ENCODE results near the gene APOD. TPM values are rescaled to one million over a fixed set of nuclear protein-coding genes. Genes with fewer than 3 reads are reported as not detected.
"Not testable (repeated sequence)": the region's sequence is repeated elsewhere in the genome, so short reads cannot be mapped to it uniquely, and the experiment has no call there.

APOD gene
- total RNA-seq, 2 experiments from 2014 or later, result 9.3 TPM; not detected in 1

- H3K36me3 Mint-ChIP-seq; DNase-seq; H3K4me1 Mint-ChIP-seq; H3K4me3 Mint-ChIP-seq; ATAC-seq; CTCF ChIA-PET; H3K9me3 Mint-ChIP-seq (ENCODE audit: low read depth); H3K27me3 Mint-ChIP-seq; H3K27ac Mint-ChIP-seq: not testable (repeated sequence)
Observed at GRCh38 chr3:195589796-195590195, 6.1 kb upstream of the APOD start.

GRCh38 chr3:195587824-195588223, 4.1 kb upstream of the APOD start:
- Mint-ChIP-seq H3K4me3 (no peak overlapping the region), H3K4me1 (peaks cover 11% of the 10 kb centered on the region), H3K9me3 (ENCODE audit: low read depth) (no peaks in the 10 kb centered on the region), H3K36me3 (no peaks in the 10 kb centered on the region), H3K27me3 (peaks cover 5% of the 10 kb centered on the region), H3K27ac (no peak overlapping the region)
- CTCF ChIA-PET, result interaction anchor here (0.7 kb wide), 1 partner anchor 916 kb away, joined by 3 read pairs; the partner anchor contains the start of gene LSG1
- no peak for DNase-seq
- ATAC-seq, result peak; percentile 52

GRCh38 chr3:195587406-195587805, 3.7 kb upstream of the APOD start:
- H3K36me3 Mint-ChIP-seq, result no peaks in the 10 kb centered on the region
- CTCF ChIA-PET, result interaction anchor here (0.7 kb wide), 1 partner anchor 915 kb away, joined by 3 read pairs; the partner anchor contains the start of gene LSG1
- peaks cover 5% of the 10 kb centered on the region for H3K27me3 Mint-ChIP-seq
- H3K4me3 Mint-ChIP-seq, result no peak overlapping the region
- DNase-seq, result no peak
- ATAC-seq, result peak; percentile 13
- H3K4me1 Mint-ChIP-seq, result peaks cover 11% of the 10 kb centered on the region
- no peaks in the 10 kb centered on the region for H3K9me3 Mint-ChIP-seq (ENCODE audit: low read depth)
- no peak overlapping the region for H3K27ac Mint-ChIP-seq

GRCh38 chr3:195584543-195584870, 767 bp upstream of the APOD start:
- Mint-ChIP-seq H3K4me1 (peaks cover 20% of the 10 kb centered on the region), H3K4me3 (no peak overlapping the region), H3K27me3 (peaks cover 5% of the 10 kb centered on the region), H3K9me3 (ENCODE audit: low read depth) (no peaks in the 10 kb centered on the region), H3K36me3 (no peaks in the 10 kb centered on the region), H3K27ac (no peak overlapping the region)
- DNase-seq (no peak), ATAC-seq (no peak)
- CTCF ChIA-PET, result no interaction called here

- H3K9me3 Mint-ChIP-seq (ENCODE audit: low read depth), result no peaks in the 10 kb centered on the region
- H3K27ac Mint-ChIP-seq, result no peak overlapping the region
- no peak overlapping the region for H3K4me3 Mint-ChIP-seq
- H3K27me3 Mint-ChIP-seq, result peaks cover 5% of the 10 kb centered on the region
- ATAC-seq (no peak), DNase-seq (no peak)
- no peaks in the 10 kb centered on the region for H3K36me3 Mint-ChIP-seq
- CTCF ChIA-PET, result interaction anchor here (0.8 to 1.2 kb wide), 2 partner anchors 20 kb away, joined by 3 read pairs; no protein-coding TSS in a partner anchor
- H3K4me1 Mint-ChIP-seq, result peaks cover 20% of the 10 kb centered on the region
Observed at GRCh38 chr3:195582947-195583346, 793 bp downstream of the APOD start.

- ATAC-seq (no peak), DNase-seq (no peak)
- H3K4me3 Mint-ChIP-seq, result no peak overlapping the region
- CTCF ChIA-PET, result interaction anchor here (0.5 to 1.3 kb wide), 2 partner anchors 14 to 70 kb away, joined by 3 to 6 read pairs; no protein-coding TSS in a partner anchor
- no peak overlapping the region for H3K27ac Mint-ChIP-seq
- H3K36me3 Mint-ChIP-seq, result no peaks in the 10 kb centered on the region
- peaks cover 16% of the 10 kb centered on the region for H3K4me1 Mint-ChIP-seq
- peaks cover 10% of the 10 kb centered on the region for H3K27me3 Mint-ChIP-seq
- H3K9me3 Mint-ChIP-seq (ENCODE audit: low read depth), result no peaks in the 10 kb centered on the region
Observed at GRCh38 chr3:195580744-195581443, 2.8 kb downstream of the APOD start.

- Mint-ChIP-seq H3K9me3 (ENCODE audit: low read depth) (no peaks in the 10 kb centered on the region), H3K4me1 (peaks cover 14% of the 10 kb centered on the region), H3K4me3 (no peak overlapping the region), H3K36me3 (no peaks in the 10 kb centered on the region), H3K27ac (no peak overlapping the region), H3K27me3 (peaks cover 5% of the 10 kb centered on the region)
- CTCF ChIA-PET, result no interaction called here
- DNase-seq (no peak), ATAC-seq (no peak)
Observed at GRCh38 chr3:195579281-195579680, 4.5 kb downstream of the APOD start.

- H3K4me1 Mint-ChIP-seq, result peaks cover 12% of the 10 kb centered on the region
- CTCF ChIA-PET, result interaction anchor here (0.6 kb wide), 1 partner anchor 863 kb away, joined by 3 read pairs; no protein-coding TSS in a partner anchor
- H3K36me3 Mint-ChIP-seq, result no peaks in the 10 kb centered on the region
- ATAC-seq, result no peak
- H3K9me3 Mint-ChIP-seq (ENCODE audit: low read depth), result no peaks in the 10 kb centered on the region
- H3K27me3 Mint-ChIP-seq, result peaks cover 5% of the 10 kb centered on the region
- H3K27ac Mint-ChIP-seq, result no peak overlapping the region
- H3K4me3 Mint-ChIP-seq, result no peak overlapping the region
- DNase-seq, result no peak
Observed at GRCh38 chr3:195578565-195578964, 5.2 kb downstream of the APOD start.

GRCh38 chr3:195577645-195578177, 6.0 kb downstream of the APOD start:
- ATAC-seq (no peak), DNase-seq (no peak)
- Mint-ChIP-seq H3K4me1 (peaks cover 9% of the 10 kb centered on the region), H3K27ac (no peak overlapping the region), H3K36me3 (no peaks in the 10 kb centered on the region), H3K4me3 (no peak overlapping the region), H3K9me3 (ENCODE audit: low read depth) (no peaks in the 10 kb centered on the region), H3K27me3 (peaks cover 5% of the 10 kb centered on the region)
- CTCF ChIA-PET, result interaction anchor here (0.6 to 1.2 kb wide), 2 partner anchors 12 to 864 kb away, joined by 3 read pairs; no protein-coding TSS in a partner anchor

- DNase-seq (no peak), ATAC-seq (no peak)
- Mint-ChIP-seq H3K4me1 (peaks cover 2% of the 10 kb centered on the region), H3K27me3 (peaks cover 5% of the 10 kb centered on the region), H3K9me3 (ENCODE audit: low read depth) (no peaks in the 10 kb centered on the region), H3K36me3 (no peaks in the 10 kb centered on the region), H3K4me3 (no peak overlapping the region), H3K27ac (no peak overlapping the region)
- CTCF ChIA-PET, result interaction anchor here (1.4 kb wide), 1 partner anchor 15 kb away, joined by 3 read pairs; no protein-coding TSS in a partner anchor
Observed at GRCh38 chr3:195574497-195575304, 9.0 kb downstream of the APOD start.

- Mint-ChIP-seq H3K36me3 (no peaks in the 10 kb centered on the region), H3K27me3 (peaks cover 5% of the 10 kb centered on the region), H3K4me1 (peaks cover under 1% of the 10 kb centered on the region), H3K9me3 (ENCODE audit: low read depth) (no peaks in the 10 kb centered on the region), H3K27ac (no peak overlapping the region), H3K4me3 (no peak overlapping the region)
- CTCF ChIA-PET, result no interaction called here
- no peak for ATAC-seq
- DNase-seq, result no peak
Observed at GRCh38 chr3:195573611-195574496, 9.9 kb downstream of the APOD start.

- H3K4me3 Mint-ChIP-seq, result no peak overlapping the region
- no peaks in the 10 kb centered on the region for H3K36me3 Mint-ChIP-seq
- DNase-seq (no peak), ATAC-seq (no peak)
- no peak overlapping the region for H3K27ac Mint-ChIP-seq
- CTCF ChIA-PET, result no interaction called here
- no peaks in the 10 kb centered on the region for H3K9me3 Mint-ChIP-seq (ENCODE audit: low read depth)
- H3K27me3 Mint-ChIP-seq, result peaks cover 4% of the 10 kb centered on the region
- peaks cover 5% of the 10 kb centered on the region for H3K4me1 Mint-ChIP-seq
Observed at GRCh38 chr3:195571361-195571760, 12.4 kb downstream of the APOD start.

- CTCF ChIA-PET, result interaction anchor here (1.2 to 1.4 kb wide), 2 partner anchors 13 to 300 kb away, joined by 3 to 4 read pairs; partner anchors contain the start of gene XXYLT1
- no peak for ATAC-seq
- no peaks in the 10 kb centered on the region for H3K9me3 Mint-ChIP-seq (ENCODE audit: low read depth)
- no peak overlapping the region for H3K4me3 Mint-ChIP-seq
- peaks cover 4% of the 10 kb centered on the region for H3K27me3 Mint-ChIP-seq
- no peak overlapping the region for H3K27ac Mint-ChIP-seq
- DNase-seq, result no peak
- peaks cover 5% of the 10 kb centered on the region for H3K4me1 Mint-ChIP-seq
- no peaks in the 10 kb centered on the region for H3K36me3 Mint-ChIP-seq
Observed at GRCh38 chr3:195570912-195571311, 12.8 kb downstream of the APOD start.
